Nephron (organoid): ENCODE results near the gene PRKAG2.

ENCODE experiments used
- H3K27ac Mint-ChIP-seq, 3 experiments: 2 replicates each; pipeline ENCODE4 v1.8.0; 2020; ENCODE audit warnings: mixed read lengths in 3 of 3, mild to moderate bottlenecking in 2 of 3, moderate library complexity in 1 of 3
- H3K27me3 Mint-ChIP-seq: 2 replicates; pipeline ENCODE4 v1.8.0; 2021; ENCODE audit warnings: low read depth, mild to moderate bottlenecking, moderate library complexity, mixed read lengths
- H3K36me3 Mint-ChIP-seq: 2 replicates; pipeline ENCODE4 v1.8.0; 2020; ENCODE audit warnings: low read depth, mixed read lengths
- H3K4me1 Mint-ChIP-seq: 2 replicates; pipeline ENCODE4 v1.8.0; 2020; ENCODE audit warnings: mixed read lengths
- H3K4me3 Mint-ChIP-seq, 3 experiments: 2 replicates each; pipeline ENCODE4 v1.8.0; 2020; ENCODE audit warnings: mild to moderate bottlenecking in 3 of 3, mixed read lengths in 3 of 3, moderate library complexity in 2 of 3
- H3K9me3 Mint-ChIP-seq: 2 replicates; pipeline ENCODE4 v1.8.0; 2020; ENCODE audit warnings: mixed read lengths
- TF ChIP-seq, protein P1 (sequence below), 3 experiments: fragments of 200-600 bp; sonication (generic); IDR thresholded peaks; one replicate each; pipeline ENCODE4 v1.5.0; 2021; ENCODE audit warnings: antibody characterized with exemption in 3 of 3; ENCODE audit not compliant: unreplicated experiment in 3 of 3

Gene PRKAG2

GRCh38 chr7:151706277-151707104 is 170.4 kb downstream of the PRKAG2 start:
- H3K9me3 Mint-ChIP-seq = no peaks in the 10 kb centered on the region
- no peak overlapping the region for H3K27ac Mint-ChIP-seq
- H3K4me1 Mint-ChIP-seq = peaks cover 22% of the 10 kb centered on the region

DNA sequence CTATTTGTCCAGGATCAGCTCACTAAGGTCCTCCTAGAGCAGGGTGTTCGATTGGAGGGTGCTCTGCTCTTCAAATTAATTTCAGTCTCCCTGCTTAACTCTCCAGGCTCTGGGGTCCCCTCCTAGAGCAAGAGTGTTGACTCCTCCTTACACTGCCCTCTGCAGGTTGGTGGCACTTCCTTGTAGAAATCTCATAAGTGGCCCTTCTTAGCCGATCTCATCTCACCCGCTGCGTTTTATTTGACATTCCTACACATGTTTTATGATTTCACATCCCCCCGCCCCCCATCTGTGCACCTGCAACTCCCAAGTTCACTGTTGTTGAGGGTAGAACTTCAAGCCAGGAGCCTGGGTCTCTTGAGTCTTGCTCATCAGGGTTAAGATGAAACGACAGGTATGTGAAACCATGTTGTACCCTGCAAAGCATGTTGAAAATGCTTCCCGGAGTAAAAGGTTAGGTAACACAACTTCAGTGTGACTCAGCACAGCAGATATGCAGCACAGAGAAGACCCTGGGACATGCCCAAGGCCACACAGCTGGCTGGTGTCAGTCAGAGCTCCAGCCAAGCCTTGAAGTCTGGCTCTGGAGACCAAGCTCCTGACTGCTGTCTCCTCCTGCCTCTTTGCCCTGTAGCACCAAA is 171.2 kb downstream of the PRKAG2 start:
- TF ChIP-seq, protein P1, sequence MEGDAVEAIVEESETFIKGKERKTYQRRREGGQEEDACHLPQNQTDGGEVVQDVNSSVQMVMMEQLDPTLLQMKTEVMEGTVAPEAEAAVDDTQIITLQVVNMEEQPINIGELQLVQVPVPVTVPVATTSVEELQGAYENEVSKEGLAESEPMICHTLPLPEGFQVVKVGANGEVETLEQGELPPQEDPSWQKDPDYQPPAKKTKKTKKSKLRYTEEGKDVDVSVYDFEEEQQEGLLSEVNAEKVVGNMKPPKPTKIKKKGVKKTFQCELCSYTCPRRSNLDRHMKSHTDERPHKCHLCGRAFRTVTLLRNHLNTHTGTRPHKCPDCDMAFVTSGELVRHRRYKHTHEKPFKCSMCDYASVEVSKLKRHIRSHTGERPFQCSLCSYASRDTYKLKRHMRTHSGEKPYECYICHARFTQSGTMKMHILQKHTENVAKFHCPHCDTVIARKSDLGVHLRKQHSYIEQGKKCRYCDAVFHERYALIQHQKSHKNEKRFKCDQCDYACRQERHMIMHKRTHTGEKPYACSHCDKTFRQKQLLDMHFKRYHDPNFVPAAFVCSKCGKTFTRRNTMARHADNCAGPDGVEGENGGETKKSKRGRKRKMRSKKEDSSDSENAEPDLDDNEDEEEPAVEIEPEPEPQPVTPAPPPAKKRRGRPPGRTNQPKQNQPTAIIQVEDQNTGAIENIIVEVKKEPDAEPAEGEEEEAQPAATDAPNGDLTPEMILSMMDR (IDR thresholded peaks at IDR 0.05; ENCODE audit: unreplicated experiment in 3 of 3) = peak; percentile 39 to 53 (median 49)
- Mint-ChIP-seq H3K4me1 (peaks cover 22% of the 10 kb centered on the region), H3K36me3 (no peaks in the 10 kb centered on the region), H3K4me3 (no peak overlapping the region), H3K9me3 (no peaks in the 10 kb centered on the region), H3K27me3 (peaks cover 42% of the 10 kb centered on the region), H3K27ac (no peak overlapping the region)

More at GRCh38 chr7:151706277-151707104, 170.4 kb downstream of the PRKAG2 start:
- H3K36me3 Mint-ChIP-seq = no peaks in the 10 kb centered on the region
- peaks cover 42% of the 10 kb centered on the region for H3K27me3 Mint-ChIP-seq
- TF ChIP-seq, protein P1 (IDR thresholded peaks at IDR 0.05; ENCODE audit: unreplicated experiment in 3 of 3) = no peak
- H3K4me3 Mint-ChIP-seq = no peak overlapping the region

- TF ChIP-seq, protein P1 (IDR thresholded peaks at IDR 0.05; ENCODE audit: unreplicated experiment in 3 of 3) = no peak
- Mint-ChIP-seq H3K27ac (no peak overlapping the region), H3K9me3 (no peaks in the 10 kb centered on the region), H3K4me3 (no peak overlapping the region), H3K27me3 (peaks cover 42% of the 10 kb centered on the region), H3K4me1 (peaks cover 22% of the 10 kb centered on the region), H3K36me3 (no peaks in the 10 kb centered on the region)
Measured at GRCh38 chr7:151704960-151705635, 171.8 kb downstream of the PRKAG2 start.

DNA sequence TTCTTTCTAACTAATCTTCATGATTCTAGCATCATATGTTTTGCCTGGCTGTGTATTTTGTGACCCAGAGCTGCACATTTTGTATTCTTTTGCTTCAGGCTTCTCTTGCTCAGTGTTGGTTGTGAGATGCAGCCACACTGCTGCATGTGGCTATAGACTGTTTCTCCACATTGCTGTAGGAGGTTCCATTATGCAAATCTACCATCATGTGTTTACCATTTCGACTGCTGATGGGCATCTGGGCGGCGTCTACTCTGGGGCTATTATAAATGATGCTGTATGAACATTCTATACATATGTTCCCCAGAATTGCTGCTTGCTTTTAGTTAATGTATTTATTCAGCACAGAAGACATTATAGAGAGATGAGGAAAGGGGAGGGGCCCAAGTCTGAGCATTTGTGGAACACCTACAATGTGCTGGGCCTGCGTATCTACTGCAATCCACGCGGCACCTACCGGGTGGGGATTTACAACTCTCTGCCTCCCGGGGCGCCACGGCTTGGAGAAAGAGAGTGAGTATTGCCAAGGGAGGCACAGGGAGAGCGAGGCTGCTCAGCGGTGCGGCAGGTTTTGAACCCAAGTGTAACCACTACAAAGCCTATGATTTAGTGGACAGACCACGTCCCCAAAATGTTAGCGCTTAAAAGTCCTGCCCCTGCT is 172.5 kb downstream of the PRKAG2 start:
- TF ChIP-seq, protein P1 (IDR thresholded peaks at IDR 0.05; ENCODE audit: unreplicated experiment in 3 of 3) = no peak
- Mint-ChIP-seq H3K9me3 (no peaks in the 10 kb centered on the region), H3K27ac (no peak overlapping the region), H3K4me3 (no peak overlapping the region), H3K36me3 (no peaks in the 10 kb centered on the region), H3K27me3 (peaks cover 44% of the 10 kb centered on the region), H3K4me1 (peaks cover 27% of the 10 kb centered on the region)

DNA sequence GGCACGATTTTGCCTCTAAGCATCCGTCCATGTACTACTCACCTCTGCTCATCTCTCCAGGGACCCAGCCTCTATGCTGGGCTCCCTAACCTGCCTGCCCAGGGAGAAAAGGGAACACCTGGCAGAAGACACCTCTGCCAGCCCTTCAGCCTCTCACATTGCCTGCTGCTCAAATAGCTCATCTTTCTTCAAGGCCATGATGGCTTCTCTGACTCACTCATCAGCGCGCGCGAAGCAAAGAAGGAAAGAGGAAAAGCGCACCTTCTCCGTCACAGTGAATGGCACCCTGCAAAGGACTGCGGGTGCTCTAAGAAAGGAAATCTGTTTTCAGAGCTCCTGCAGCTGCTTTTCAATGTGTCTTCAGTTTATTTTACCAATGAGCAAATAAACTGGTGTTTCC is 174.0 kb downstream of the PRKAG2 start:
- no peak overlapping the region for H3K27ac Mint-ChIP-seq
- peaks cover 36% of the 10 kb centered on the region for H3K4me1 Mint-ChIP-seq
- H3K4me3 Mint-ChIP-seq = no peak overlapping the region
- no peaks in the 10 kb centered on the region for H3K9me3 Mint-ChIP-seq
- H3K36me3 Mint-ChIP-seq = no peaks in the 10 kb centered on the region
- H3K27me3 Mint-ChIP-seq = peaks cover 40% of the 10 kb centered on the region
- TF ChIP-seq, protein P1 (IDR thresholded peaks at IDR 0.05; ENCODE audit: unreplicated experiment in 3 of 3) = no peak
